ENCODE data around the gene AOPEP.

Gene AOPEP

DNA sequence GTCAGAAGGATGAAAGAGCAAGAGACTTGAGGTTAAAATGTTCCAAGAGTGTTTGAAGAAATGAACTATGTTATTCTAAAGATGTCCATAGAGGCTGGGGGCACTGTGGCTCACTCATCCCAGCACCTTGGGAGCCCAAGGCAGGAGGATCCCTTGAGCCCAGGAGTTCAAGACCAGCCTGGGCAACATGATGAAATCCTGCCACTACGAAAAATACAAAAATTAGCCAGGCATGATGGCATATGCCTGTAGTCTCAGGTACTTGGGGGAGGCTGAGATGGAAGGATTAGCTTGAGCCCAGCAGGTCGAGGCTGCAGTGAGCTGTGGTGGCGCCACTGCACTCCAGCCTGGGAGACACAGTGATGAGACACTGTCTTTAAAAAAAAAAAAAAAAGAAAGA is 2.7 kb downstream of the AOPEP start:
- H3K4me3 ChIP-seq (ENCODE audit: low read length), result no peak overlapping the region
- no peaks in the 10 kb centered on the region for H3K27me3 ChIP-seq (replicated peaks; ENCODE audit: insufficient read depth, low read length)
- no peaks in the 10 kb centered on the region for H3K9me3 ChIP-seq (replicated peaks; ENCODE audit: insufficient read depth, low read length)
- H3K36me3 ChIP-seq (replicated peaks; ENCODE audit: insufficient read depth, low read length), result no peaks in the 10 kb centered on the region
- 0 out of 2 replicates have a peak, but pooled peaks cover 6% of the 10 kb centered on the region for H3K4me1 ChIP-seq (ENCODE audit: low read length)
- no peak overlapping the region for H3K27ac ChIP-seq (ENCODE audit: low read length)
- peaks cover 21% of the 10 kb centered on the region for H3K79me2 ChIP-seq (ENCODE audit: low read length)
- no peak for TF ChIP-seq EZH2 (optimal IDR thresholded peaks at IDR 0.05; ENCODE audit: low read depth, low read length)
- TF ChIP-seq CTCF (IDR thresholded peaks at IDR 0.05; ENCODE audit: low read length), result no peak
- no peak for TF ChIP-seq EZH2phosphoT487 (IDR thresholded peaks at IDR 0.05; ENCODE audit: low read length)
- no peaks in the 10 kb centered on the region; the same call in 1 of the 2 replicates for H3F3A ChIP-seq (ENCODE audit: insufficient read depth, low read length)
- DNase-seq, result no peak
- no peaks in the 10 kb centered on the region for H4K20me1 ChIP-seq (ENCODE audit: insufficient read depth, low read length)
- H3K9ac ChIP-seq (ENCODE audit: low read length), result no peak overlapping the region
- no peak overlapping the region for H2AFZ ChIP-seq (ENCODE audit: low read length)
- no peak overlapping the region for H3K4me2 ChIP-seq (ENCODE audit: low read depth, low read length)
- no peaks in the 10 kb centered on the region for H3K9me2 ChIP-seq (replicated peaks; ENCODE audit: insufficient read depth, low read length)

DNA sequence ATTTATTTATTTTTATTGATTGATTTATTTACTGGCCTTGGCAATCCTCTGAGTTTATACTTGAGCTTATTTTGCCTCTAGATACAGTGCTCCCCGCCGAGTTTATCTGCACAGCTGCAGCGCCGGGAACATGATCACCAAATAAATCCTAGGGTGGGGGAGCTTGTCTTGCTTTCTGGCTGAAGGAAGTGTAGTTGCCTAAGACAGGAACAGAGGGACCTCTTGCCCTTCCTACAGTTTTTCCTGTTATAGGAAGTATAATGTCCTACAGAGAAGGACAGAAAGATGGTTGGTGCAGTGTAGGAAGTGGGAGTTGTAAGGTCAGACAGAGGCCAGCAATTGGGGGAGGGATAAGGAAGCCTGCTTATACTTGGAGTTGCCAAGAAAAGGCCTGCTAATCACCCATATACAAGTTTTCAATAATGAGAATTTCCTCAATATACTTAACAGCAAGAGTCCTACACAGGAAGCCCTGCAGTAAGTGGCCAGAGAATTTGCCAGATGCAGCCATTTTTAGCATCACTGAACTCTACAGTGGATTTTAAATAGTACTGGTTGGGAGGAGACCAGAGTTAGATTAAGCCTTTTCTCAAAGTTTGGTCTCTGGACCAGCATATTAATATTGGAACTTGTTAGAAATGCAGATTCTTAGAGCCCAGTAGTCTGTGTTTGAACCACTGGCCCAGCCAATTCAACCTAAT is 7.7 kb downstream of the AOPEP start:
- Histone ChIP-seq H3K9me2 (replicated peaks; ENCODE audit: insufficient read depth, low read length) (no peaks in the 10 kb centered on the region), H3K27me3 (replicated peaks; ENCODE audit: insufficient read depth, low read length) (no peaks in the 10 kb centered on the region), H3K4me1 (ENCODE audit: low read length) (no peaks in the 10 kb centered on the region), H3K9ac (ENCODE audit: low read length) (no peak overlapping the region), H3K79me2 (ENCODE audit: low read length) (peaks cover 7% of the 10 kb centered on the region; the same call in 1 of the 2 replicates), H3K4me3 (ENCODE audit: low read length) (no peak overlapping the region), H3K4me2 (ENCODE audit: low read depth, low read length) (no peak overlapping the region), H2AFZ (ENCODE audit: low read length) (no peak overlapping the region), H3K36me3 (replicated peaks; ENCODE audit: insufficient read depth, low read length) (no peaks in the 10 kb centered on the region), H4K20me1 (ENCODE audit: insufficient read depth, low read length) (no peaks in the 10 kb centered on the region), H3K9me3 (replicated peaks; ENCODE audit: insufficient read depth, low read length) (no peaks in the 10 kb centered on the region), H3F3A (ENCODE audit: insufficient read depth, low read length) (no peaks in the 10 kb centered on the region), H3K27ac (ENCODE audit: low read length) (no peak overlapping the region)
- no peak for DNase-seq
- no peak for TF ChIP-seq EZH2 (optimal IDR thresholded peaks at IDR 0.05; ENCODE audit: low read depth, low read length)
- no peak for TF ChIP-seq EZH2phosphoT487 (IDR thresholded peaks at IDR 0.05; ENCODE audit: low read length)
- TF ChIP-seq CTCF (IDR thresholded peaks at IDR 0.05; ENCODE audit: low read length), result no peak

DNA sequence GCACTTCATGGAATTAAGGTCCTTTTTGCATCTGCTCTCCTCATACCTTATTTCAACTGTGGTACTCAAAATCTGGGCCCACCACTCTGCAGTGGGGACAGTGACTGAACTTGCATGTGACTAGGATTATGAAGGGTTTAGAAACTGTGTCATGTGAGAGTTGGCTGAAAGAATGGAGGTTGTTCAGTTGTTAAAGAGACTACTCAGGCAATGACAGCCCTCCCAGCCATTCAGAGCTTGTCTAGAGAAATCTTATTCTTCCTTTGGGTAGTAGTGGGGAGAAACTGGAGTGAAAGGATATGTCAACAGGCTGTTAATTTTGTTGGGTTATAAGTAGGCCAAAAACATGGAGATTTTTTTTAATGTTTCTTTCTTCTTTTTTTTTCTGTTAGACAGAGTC is 10.3 kb downstream of the AOPEP start:
- peaks cover 7% of the 10 kb centered on the region; the same call in 1 of the 2 replicates for H3K79me2 ChIP-seq (ENCODE audit: low read length)
- DNase-seq, result no peak
- no peaks in the 10 kb centered on the region for H3K9me3 ChIP-seq (replicated peaks; ENCODE audit: insufficient read depth, low read length)
- H3K9ac ChIP-seq (ENCODE audit: low read length), result no peak overlapping the region
- H3K27me3 ChIP-seq (replicated peaks; ENCODE audit: insufficient read depth, low read length), result no peaks in the 10 kb centered on the region
- no peaks in the 10 kb centered on the region for H3K36me3 ChIP-seq (replicated peaks; ENCODE audit: insufficient read depth, low read length)
- no peak for TF ChIP-seq EZH2 (optimal IDR thresholded peaks at IDR 0.05; ENCODE audit: low read depth, low read length)
- TF ChIP-seq CTCF (IDR thresholded peaks at IDR 0.05; ENCODE audit: low read length), result no peak
- no peak for TF ChIP-seq EZH2phosphoT487 (IDR thresholded peaks at IDR 0.05; ENCODE audit: low read length)
- H3K4me2 ChIP-seq (ENCODE audit: low read depth, low read length), result no peak overlapping the region
- H3K27ac ChIP-seq (ENCODE audit: low read length), result no peak overlapping the region
- no peak overlapping the region for H3K4me3 ChIP-seq (ENCODE audit: low read length)
- H3F3A ChIP-seq (ENCODE audit: insufficient read depth, low read length), result no peaks in the 10 kb centered on the region
- H4K20me1 ChIP-seq (ENCODE audit: insufficient read depth, low read length), result no peaks in the 10 kb centered on the region
- H2AFZ ChIP-seq (ENCODE audit: low read length), result no peak overlapping the region
- no peaks in the 10 kb centered on the region for H3K9me2 ChIP-seq (replicated peaks; ENCODE audit: insufficient read depth, low read length)
- H3K4me1 ChIP-seq (ENCODE audit: low read length), result no peaks in the 10 kb centered on the region

Measured in MM.1S (cell line).